ENCODE measurements around the gene MAGI2.

The MAGI2 gene

DNA sequence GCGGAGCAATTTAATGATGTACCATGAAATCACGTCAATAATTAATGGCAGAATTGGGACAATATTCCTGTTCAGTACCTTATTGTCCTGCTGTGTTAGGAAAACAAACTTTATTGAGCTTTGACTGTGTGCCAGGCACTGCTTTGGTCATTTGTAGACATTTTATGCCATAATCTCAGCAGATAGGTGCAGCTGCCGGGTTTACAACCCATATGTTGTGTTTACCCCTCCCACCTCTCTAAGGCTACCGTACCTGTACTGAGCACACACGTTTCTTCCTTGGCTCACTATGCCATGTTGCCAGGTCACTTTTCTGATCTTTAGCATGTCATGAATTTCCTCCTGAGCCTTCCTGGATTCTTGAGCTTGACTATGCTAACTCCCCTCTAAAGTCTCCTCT lies 1232.7 kb downstream of the MAGI2 start:
- H3K4me3 ChIP-seq (ENCODE audit: low read length): no peak overlapping the region
- TF ChIP-seq ZNF274 (IDR thresholded peaks at IDR 0.05; ENCODE audit: low read depth, low read length): no peak

DNA sequence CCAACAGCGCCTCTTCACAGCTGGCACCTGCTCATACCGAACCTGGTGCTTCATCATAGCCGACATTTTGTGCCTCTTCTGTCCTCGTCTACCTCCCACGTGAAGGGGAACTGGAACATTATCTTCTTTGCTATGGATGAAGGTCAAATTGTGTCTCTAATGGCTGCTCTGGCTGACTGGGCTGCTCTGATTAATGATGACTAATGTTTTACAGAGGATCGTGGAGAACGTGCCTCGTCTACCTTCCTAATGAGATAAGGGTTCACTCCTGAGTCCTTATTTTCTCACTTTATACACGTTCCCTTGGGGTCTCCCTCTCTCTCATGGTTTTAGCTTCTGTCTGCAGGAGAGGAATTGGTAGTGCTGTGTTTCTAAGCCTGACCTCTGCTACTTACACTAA lies 1234.6 kb downstream of the MAGI2 start:
- no peak for TF ChIP-seq ZNF274 (IDR thresholded peaks at IDR 0.05; ENCODE audit: low read depth, low read length)
- H3K4me3 ChIP-seq (ENCODE audit: low read length): no peak overlapping the region

DNA sequence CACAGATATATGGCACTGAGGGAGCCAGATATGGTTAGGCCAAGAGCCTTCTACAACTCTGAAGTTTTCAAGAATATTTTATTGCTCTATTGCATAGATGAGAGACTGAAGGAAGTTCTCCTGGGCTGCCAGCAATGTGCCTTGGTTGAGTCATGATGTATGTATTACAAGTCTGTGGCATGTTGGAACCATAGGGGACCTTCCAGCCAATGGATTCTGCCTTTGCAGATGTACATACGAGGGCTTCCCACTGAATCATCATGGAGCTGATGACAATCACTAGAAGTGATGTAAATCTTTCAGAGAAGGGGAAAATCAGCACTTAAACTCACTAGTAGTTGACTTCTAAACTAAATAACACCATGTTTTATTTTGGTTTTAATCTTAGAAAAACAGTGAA lies 1235.4 kb downstream of the MAGI2 start:
- no peak overlapping the region for H3K4me3 ChIP-seq (ENCODE audit: low read length)
- TF ChIP-seq ZNF274 (IDR thresholded peaks at IDR 0.05; ENCODE audit: low read depth, low read length): no peak

DNA sequence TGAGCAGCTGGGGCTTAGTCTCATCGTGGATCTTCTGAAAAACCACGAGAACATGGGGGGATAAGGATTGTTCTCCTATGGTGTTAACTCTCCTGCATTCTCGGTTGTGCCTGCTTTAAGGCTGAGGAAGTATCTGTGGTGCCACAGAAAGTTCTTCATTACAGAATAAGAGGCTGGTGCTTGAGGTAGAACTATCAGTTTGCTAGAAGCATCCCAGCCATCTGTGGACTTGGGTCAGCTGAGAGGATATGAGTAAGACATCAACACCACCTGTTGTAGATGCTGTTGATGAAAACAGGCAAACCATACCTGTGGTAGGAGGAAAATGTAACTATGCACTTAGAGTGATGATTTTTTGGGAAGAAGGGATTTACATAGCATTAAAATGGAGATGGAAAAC lies 1238.3 kb downstream of the MAGI2 start:
- no peak overlapping the region for H3K4me3 ChIP-seq (ENCODE audit: low read length)

DNA sequence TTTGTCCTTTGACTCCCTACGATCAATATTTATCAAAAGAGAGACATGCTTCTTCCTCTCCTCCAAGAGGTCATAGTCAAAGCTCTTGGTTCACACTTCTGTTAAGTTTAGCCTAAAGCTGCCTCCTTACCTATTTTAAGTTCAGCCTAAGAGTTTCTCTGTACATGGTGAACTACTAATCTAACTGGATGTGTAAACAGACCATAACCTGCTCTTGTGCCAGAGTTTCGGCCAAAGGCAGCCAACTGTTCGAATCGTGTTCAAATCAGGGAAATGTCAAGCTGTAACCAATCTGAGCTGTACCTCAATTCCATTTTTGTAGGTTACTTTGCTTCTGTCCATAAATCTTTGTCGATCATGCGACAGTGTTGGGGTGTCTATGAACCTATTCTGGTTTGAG lies 1240.1 kb downstream of the MAGI2 start:
- no peak overlapping the region for H3K4me3 ChIP-seq (ENCODE audit: low read length)
- TF ChIP-seq ZNF274 (IDR thresholded peaks at IDR 0.05; ENCODE audit: low read depth, low read length): no peak

More for the DNA sequence above, 1238.3 kb downstream of the MAGI2 start:
- TF ChIP-seq ZNF274 (IDR thresholded peaks at IDR 0.05; ENCODE audit: low read depth, low read length): no peak

DNA sequence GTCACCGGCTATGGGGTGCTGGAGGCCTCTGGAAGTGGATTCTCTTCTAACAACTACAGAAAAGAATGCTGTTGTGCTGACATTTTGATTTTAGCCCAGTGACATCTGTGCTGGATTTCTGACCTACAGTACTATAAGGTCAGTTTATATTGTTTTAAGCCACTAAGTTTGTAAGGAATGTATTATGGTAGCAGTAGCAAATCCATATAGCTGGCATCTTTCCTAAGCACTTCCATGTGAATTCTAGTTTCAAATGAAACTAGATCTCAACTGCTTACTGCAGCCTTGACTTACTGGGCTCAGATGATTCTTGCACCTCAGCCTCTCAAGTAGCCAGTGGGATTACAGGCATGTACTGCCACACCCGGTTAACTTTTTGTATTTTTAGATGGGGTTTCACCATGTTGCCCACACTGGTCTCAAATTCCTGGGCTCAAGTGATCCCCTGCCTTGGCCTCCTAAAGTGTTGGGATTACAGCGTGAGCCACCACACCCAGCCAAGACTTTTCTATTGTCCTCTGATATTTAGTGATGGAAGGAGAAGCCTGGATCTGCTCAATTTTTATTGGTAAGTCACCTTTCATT lies 1240.9 kb downstream of the MAGI2 start:
- no peak overlapping the region for H3K4me3 ChIP-seq (ENCODE audit: low read length)
- TF ChIP-seq ZNF274 (IDR thresholded peaks at IDR 0.05; ENCODE audit: low read depth, low read length): no peak

DNA sequence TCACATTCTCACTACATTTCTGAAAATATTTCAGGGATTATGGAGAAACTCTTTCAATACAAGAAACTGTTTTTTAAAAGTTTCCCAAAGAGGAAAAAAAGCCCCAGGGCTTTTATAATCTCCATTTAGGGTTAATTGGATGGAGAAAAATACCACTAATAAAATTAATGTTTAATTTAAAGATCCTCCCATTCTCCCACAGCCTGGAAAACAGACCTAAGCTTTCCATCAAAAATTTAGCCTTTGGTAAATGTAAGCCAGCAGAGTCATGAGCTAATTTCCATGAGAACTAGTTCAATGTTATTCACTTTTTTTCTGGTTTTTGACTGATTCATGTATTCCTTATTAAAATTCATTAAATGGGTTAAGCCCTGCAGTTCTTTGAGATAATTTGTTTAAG lies 1246.2 kb downstream of the MAGI2 start:
- no peak overlapping the region for H3K4me3 ChIP-seq (ENCODE audit: low read length)
- TF ChIP-seq ZNF274 (IDR thresholded peaks at IDR 0.05; ENCODE audit: low read depth, low read length): no peak

DNA sequence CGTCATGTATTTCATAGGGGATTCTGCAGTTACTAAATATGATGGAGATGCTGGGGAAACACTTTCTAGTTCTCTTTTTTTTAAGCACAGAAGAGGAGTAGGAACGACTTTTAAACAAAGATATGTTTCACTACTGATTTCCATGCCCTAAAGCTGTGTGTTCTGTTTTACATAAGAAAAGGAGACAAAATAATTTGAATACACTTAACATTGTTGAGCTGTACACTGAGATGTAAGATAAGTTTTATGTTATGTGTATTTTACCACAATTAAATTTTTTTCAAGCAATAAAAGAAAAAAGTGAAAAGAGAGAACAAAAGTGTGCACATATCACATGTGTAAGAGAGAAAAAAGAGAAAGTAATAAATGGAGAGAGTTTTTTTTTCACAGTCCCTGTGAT lies 1246.7 kb downstream of the MAGI2 start:
- no peak overlapping the region for H3K4me3 ChIP-seq (ENCODE audit: low read length)

DNA sequence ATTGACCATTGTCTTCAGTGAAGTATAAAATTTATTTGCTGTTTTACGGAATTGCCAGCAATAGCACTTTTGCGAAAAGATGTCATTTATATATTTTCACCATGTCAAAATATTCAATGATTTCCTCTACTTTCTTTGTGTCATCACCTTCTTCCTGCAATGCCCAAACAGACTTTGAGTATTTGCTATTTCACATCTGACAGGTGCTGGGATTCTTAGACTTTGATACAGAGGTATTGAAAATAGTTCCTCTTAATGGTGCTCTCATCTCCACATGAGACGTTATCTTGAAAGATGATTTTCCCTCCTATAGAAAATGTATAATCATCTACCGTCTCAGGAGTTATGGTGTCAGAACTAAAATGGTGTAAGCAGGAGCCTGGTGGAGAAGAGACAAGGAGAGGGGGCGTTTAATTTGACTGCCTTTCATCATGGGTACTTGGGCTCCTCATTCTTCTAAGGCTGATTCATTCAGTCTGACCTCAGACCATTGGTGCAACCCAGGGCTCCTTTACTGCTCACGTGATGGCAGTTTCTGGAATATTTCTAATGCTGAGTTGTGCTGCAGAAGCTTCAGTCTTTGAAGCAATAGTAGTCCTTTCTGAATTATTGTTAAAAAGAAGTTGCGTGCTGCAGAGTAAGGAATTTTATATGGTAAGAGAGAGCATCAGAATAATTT lies 1250.3 kb downstream of the MAGI2 start:
- TF ChIP-seq ZNF274 (IDR thresholded peaks at IDR 0.05; ENCODE audit: low read depth, low read length): no peak
- H3K4me3 ChIP-seq (ENCODE audit: low read length): no peak overlapping the region

More for the DNA sequence above, 1246.7 kb downstream of the MAGI2 start:
- TF ChIP-seq ZNF274 (IDR thresholded peaks at IDR 0.05; ENCODE audit: low read depth, low read length): no peak

DNA sequence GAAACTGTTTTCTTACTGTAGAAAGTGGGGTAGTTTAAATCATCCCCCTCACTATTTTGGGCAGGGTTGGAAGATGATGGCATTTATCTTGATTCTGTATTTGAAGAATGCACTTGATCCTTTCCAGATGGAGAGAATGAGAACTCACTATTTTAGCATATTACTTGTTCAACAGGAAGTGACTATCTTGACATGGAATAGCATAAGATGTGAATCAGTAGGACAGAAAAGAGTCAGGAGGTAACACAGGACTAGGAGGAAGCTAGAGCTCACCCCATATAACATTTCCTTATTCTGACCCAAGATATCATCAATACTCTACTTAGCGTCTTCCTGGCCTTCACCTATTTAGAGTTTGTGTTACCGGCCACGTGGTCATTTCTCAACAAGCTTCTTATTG lies 1254.7 kb downstream of the MAGI2 start:
- no peak overlapping the region for H3K4me3 ChIP-seq (ENCODE audit: low read length)
- no peak for TF ChIP-seq ZNF274 (IDR thresholded peaks at IDR 0.05; ENCODE audit: low read depth, low read length)

DNA sequence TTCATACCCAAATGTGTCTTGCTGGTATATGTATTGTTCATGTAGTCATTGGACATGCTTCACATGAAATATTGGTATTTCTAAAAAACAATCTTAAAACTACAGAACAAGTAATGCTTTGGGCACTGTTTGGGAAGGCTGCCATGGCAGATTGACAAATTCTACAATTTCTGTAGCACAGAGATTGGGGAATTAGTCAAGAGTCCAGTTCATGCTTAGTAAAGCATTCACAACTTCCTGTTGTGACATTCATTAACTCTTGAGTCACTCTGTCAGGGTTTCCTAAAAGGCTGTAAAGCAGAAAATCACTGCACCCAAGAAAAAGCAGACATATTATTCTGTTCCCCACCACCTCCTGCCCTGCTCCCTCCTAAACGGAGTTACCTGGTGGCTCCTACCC lies 1256.0 kb downstream of the MAGI2 start:
- no peak overlapping the region for H3K4me3 ChIP-seq (ENCODE audit: low read length)
- no peak for TF ChIP-seq ZNF274 (IDR thresholded peaks at IDR 0.05; ENCODE audit: low read depth, low read length)

DNA sequence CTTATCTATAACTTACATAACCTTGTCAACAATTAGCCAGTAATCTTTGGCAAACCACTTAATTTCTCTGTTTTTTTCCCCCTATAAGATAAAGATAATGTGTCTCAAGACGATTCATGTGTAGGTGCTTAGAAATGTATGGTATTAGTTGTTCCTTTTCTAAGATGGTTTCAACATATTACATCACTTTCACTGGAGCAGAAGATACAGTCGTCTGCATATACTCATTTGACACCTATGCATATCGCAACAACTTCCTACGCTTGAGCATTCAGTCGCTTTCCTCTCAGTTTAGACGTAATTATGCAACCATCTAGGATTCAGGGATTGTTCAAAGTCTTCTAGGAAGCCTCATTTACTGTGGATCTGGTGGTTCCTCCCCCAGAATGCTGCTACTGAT lies 1258.2 kb downstream of the MAGI2 start:
- no peak overlapping the region for H3K4me3 ChIP-seq (ENCODE audit: low read length)
- TF ChIP-seq ZNF274 (IDR thresholded peaks at IDR 0.05; ENCODE audit: low read depth, low read length): no peak

DNA sequence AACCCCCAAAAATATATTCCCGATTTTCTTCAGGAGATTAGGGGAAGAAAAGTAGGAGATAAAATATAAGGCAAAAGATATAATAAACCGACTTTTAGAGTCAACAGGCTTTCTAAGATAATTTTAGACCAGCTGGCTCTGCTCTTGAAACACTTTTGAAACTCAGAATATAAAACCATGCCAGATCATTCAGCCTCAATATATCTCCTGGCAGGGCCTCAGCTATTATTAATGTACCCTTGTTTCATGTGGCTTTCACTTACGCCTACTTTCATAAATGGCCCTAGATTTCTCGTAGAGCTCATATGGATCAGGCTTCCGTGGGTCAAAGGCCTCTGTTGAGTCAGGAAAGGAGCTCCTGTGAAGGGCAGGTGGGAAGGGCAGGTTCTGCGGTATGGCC lies 1258.9 kb downstream of the MAGI2 start:
- TF ChIP-seq ZNF274 (IDR thresholded peaks at IDR 0.05; ENCODE audit: low read depth, low read length): no peak
- no peak overlapping the region for H3K4me3 ChIP-seq (ENCODE audit: low read length)

DNA sequence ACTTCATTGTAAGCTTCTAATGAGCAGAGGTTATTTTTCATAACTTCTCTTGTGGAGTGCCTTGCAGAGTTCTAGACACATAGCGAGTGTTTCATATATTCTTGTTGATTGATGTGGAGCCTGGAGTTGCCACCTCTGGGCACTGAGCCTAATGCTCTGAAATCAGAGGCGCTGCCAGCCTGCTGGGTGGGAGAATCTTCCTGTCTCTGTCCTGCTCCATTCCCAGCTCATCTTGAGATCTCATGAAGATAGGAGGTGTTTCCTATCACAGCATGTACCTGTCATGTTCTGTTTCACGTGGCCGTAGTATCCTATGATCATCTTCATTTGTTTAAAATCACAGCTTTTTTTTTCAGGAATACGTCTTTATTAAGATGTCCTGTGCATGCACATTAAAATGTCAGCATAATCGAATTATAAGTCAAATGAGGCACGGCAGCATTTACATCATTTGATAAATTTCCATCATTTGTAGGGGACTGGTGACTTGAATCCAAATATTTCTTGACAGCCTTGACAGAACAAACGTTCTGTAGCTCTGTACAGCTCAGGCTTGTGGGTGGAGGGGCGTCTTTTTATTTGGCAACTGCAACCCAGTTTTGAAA lies 1261.9 kb downstream of the MAGI2 start:
- no peak overlapping the region for H3K4me3 ChIP-seq (ENCODE audit: low read length)
- no peak for TF ChIP-seq ZNF274 (IDR thresholded peaks at IDR 0.05; ENCODE audit: low read depth, low read length)

DNA sequence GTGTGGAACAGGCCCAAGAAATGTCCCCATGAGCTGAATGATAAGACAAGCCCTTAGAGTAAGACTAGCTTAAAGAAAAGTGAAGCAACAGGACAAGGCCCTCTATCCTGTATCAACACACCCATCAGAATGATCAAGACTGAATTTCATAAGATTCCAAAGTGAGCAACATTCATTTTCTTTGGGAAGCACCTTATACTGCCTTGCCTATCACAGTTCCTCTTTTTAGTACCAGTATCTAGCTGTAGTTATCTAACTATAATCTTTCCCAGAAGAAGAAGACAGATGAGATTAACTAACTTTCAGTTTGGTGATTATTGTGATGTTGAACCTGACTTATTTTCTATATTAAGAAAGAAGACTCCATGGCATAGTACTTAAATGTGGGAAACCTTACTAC lies 1263.7 kb downstream of the MAGI2 start:
- H3K4me3 ChIP-seq (ENCODE audit: low read length): no peak overlapping the region
- TF ChIP-seq ZNF274 (IDR thresholded peaks at IDR 0.05; ENCODE audit: low read depth, low read length): no peak
